ENCODE measurements around the gene STK16. TPM values are rescaled to one million over a fixed set of nuclear protein-coding genes. Genes with fewer than 3 reads are reported as not detected.

STK16 gene
- total and polyA plus RNA-seq, 2 of the 13 experiments (the other 11 are each of a cell fraction or from before 2014, with no cell fraction given) = 28.0 to 50.9 TPM

GRCh38 chr2:219245148-219245898 lies at the start of gene STK16, which contains the start of gene GLB1L (continued):
- peak; percentile 34; the same call in 1 of the 2 replicates for TF ChIP-seq MNT (IDR thresholded peaks at IDR 0.05)
- TF ChIP-seq ZNF550 (CRISPR knock-in tag; IDR thresholded peaks at IDR 0.05; ENCODE audit: borderline replicate concordance) = no peak; the same call in 1 of the 2 replicates
- peak; percentile 95 for TF ChIP-seq ZNF607 (CRISPR knock-in tag; IDR thresholded peaks at IDR 0.05; ENCODE audit: borderline replicate concordance)
- no peak for TF ChIP-seq DBP (CRISPR knock-in tag; IDR thresholded peaks at IDR 0.05; ENCODE audit: not compliant biosample characterization)
- TF ChIP-seq YY1 (IDR thresholded peaks at IDR 0.05; ENCODE audit: insufficient read depth, insufficient replicate concordance, low read depth, low read length) = peak; percentile 63
- TF ChIP-seq SRSF1 (optimal IDR thresholded peaks at IDR 0.05; ENCODE audit: low read depth, low read length) = no peak
- peak; percentile 95; the same call in 1 of the 2 replicates for TF ChIP-seq ZFP91 (CRISPR knock-in tag; IDR thresholded peaks at IDR 0.05; ENCODE audit: borderline replicate concordance)
- TF ChIP-seq GATA4 (IDR thresholded peaks at IDR 0.05; ENCODE audit: borderline replicate concordance, low read depth) = 0 out of 2 replicates have a peak, but pooled peaks have one; percentile 67
- TF ChIP-seq ONECUT2 (CRISPR knock-in tag; IDR thresholded peaks at IDR 0.05) = no peak
- TF ChIP-seq FOSL1 (CRISPR knock-in tag; IDR thresholded peaks at IDR 0.05; ENCODE audit: borderline replicate concordance) = no peak
- TF ChIP-seq CENPBD1 (CRISPR knock-in tag; IDR thresholded peaks at IDR 0.05; ENCODE audit: borderline replicate concordance, low read depth) = no peak
- peak; percentile 90 for TF ChIP-seq ZNF639 (CRISPR knock-in tag; conservative IDR thresholded peaks at IDR 0.05)
- no peak for TF ChIP-seq HNF4G (IDR thresholded peaks at IDR 0.05; ENCODE audit: borderline replicate concordance, low read depth, low read length)
- peak; percentile 59; the same call in 1 of the 2 replicates for TF ChIP-seq HNF4G (CRISPR knock-in tag; IDR thresholded peaks at IDR 0.05; ENCODE audit: borderline replicate concordance, low read depth)
- TF ChIP-seq ZNF580 (CRISPR knock-in tag; IDR thresholded peaks at IDR 0.05; ENCODE audit: borderline replicate concordance, low read depth) = peak; percentile 68; the same call in 1 of the 2 replicates
- peak; percentile 96 for TF ChIP-seq FOXK1 (CRISPR knock-in tag; IDR thresholded peaks at IDR 0.05; ENCODE audit: borderline replicate concordance, low read depth)
- TF ChIP-seq E2F5 (CRISPR knock-in tag; conservative IDR thresholded peaks at IDR 0.05) = peak; percentile 60; the same call in 1 of the 2 replicates
- peak; percentile 49; the same call in 1 of the 2 replicates for TF ChIP-seq KLF9 (CRISPR knock-in tag; IDR thresholded peaks at IDR 0.05; ENCODE audit: low read depth)
- 0 out of 2 replicates have a peak, but pooled peaks have one; percentile 89 for TF ChIP-seq MAF1 (CRISPR knock-in tag; IDR thresholded peaks at IDR 0.05; ENCODE audit: borderline replicate concordance)
- TF ChIP-seq ZNF136 (CRISPR knock-in tag; IDR thresholded peaks at IDR 0.05; ENCODE audit: low read depth) = peak; percentile 96
